GM19035 (cell line): ENCODE results near the gene INTS11.

Experiments
- ATAC-seq: cut with Tn5 transposase; IDR thresholded peaks from one replicate; pipeline ENCODE4 v1.9.1; 2021; ENCODE audit not compliant: unreplicated experiment

Gene INTS11

DNA sequence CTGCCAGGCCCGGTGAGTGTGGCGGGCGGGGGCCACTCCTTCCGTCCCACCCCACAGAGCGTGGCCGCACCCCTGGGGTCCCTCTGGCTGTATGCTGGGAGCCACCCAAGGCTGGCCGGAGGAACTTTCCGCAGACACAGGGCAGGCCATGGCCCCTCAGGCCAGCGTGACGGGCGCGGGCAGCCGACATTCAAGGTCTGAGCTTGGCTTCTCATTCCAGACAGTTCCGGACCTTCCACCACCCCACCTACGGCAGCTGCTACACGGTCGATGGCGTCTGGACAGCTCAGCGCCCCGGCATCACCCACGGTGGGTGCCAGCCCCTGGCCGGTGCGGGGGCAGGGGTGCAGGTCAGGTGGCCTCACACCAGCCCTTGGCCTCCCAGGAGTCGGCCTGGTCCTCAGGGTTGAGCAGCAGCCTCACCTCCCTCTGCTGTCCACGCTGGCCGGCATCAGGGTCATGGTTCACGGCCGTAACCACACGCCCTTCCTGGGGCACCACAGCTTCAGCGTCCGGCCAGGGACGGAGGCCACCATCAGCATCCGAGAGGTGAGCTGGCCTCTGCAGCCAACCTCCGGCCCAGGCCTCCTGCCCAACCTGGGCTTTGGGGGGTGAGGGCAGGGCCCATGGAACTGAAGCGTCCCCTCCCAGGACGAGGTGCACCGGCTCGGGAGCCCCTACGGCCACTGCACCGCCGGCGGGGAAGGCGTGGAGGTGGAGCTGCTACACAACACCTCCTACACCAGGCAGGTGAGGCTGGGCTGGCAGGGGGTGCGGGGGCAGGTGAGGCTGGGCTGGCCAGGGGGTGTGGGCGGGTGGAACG lies 37.0 kb downstream of the INTS11 start:
- ATAC-seq, result no peak

DNA sequence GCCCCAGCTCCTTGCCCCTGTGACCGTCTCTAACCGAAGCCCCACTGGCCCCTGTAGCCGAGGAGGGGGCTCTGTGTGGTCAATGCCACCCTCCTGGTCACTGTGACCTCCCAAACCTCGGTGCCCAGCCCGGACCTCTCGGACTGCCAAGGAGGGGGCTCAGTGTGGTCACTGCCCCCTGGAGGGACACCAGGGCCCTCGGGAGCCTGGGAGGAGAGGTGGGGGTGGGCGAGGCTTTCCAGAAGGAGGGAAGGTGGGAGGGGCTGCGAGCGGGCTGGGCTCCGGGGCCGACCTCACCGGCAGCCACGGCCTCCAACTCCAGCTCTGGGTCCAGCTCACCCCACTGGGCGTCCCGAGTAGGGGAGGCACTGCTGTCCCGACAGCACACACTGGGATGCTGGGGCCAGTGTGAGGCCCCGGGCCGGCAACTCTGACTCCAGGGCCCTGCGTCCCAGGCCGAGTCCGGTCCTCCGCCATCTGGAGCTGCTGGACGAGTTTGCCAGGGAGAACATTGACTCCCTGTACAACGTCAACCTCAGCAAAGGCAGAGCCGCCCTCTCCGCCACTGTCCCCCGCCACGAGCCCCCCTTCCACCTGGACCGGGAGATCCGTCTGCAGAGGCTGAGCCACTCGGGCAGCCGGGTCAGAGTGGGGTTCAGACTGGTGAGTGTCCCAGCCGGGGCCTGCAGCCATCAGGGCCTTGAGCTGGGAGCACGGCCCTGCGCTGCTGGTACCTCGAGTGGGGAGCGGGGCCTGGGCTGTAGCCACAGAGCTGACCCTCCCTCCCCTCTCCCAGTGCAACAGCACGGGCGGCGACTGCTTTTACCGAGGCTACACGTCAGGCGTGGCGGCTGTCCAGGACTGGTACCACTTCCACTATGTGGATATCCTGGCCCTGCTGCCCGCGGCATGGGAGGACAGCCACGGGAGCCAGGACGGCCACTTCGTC lies 37.9 kb downstream of the INTS11 start:
- no peak for ATAC-seq

DNA sequence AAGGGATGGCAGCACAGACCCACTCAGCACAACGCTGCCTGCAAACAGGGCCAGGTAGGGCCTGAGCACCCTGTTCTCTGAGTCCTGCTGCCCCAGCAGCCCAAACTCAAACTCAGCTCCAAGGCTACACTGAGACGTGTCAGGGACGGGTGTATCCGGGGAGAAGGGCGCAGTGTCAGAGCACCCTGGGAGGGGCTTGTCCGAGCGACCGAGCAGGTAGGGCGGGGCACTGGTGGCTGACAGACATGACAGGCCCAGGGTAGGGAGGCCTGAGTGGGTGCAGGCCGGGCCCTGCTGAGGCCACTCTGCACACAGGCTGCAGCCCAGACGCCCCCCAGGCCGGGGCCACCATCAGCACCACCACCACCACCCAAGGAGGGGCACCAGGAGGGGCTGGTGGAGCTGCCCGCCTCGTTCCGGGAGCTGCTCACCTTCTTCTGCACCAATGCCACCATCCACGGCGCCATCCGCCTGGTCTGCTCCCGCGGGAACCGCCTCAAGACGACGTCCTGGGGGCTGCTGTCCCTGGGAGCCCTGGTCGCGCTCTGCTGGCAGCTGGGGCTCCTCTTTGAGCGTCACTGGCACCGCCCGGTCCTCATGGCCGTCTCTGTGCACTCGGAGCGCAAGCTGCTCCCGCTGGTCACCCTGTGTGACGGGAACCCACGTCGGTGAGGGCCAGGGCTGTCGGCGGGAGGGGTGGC lies 38.7 kb downstream of the INTS11 start:
- no peak for ATAC-seq

DNA sequence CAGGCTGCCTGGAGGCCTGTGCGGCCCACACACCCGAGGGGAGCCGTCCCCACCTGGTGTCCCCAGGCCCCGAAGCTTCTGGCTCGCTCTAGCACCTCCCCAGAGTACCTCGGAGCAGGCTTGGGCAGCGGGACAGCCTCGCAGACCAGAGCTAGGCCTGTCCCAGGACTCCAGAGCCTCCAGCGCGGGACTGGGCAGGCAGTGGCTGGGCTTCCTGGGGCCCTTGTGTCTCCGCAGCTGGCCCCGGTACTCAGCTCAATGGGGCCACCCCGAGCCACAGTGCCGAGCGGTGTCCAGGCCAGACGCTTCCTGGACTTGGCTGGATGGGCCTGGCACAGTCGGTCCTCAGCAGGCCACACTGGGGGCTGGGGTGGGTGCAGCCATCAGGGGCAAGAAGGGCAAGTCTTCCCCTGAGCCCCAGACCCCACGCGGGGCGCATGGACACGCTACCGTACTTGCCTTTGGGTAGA lies 39.3 kb downstream of the INTS11 start:
- ATAC-seq, result no peak

DNA sequence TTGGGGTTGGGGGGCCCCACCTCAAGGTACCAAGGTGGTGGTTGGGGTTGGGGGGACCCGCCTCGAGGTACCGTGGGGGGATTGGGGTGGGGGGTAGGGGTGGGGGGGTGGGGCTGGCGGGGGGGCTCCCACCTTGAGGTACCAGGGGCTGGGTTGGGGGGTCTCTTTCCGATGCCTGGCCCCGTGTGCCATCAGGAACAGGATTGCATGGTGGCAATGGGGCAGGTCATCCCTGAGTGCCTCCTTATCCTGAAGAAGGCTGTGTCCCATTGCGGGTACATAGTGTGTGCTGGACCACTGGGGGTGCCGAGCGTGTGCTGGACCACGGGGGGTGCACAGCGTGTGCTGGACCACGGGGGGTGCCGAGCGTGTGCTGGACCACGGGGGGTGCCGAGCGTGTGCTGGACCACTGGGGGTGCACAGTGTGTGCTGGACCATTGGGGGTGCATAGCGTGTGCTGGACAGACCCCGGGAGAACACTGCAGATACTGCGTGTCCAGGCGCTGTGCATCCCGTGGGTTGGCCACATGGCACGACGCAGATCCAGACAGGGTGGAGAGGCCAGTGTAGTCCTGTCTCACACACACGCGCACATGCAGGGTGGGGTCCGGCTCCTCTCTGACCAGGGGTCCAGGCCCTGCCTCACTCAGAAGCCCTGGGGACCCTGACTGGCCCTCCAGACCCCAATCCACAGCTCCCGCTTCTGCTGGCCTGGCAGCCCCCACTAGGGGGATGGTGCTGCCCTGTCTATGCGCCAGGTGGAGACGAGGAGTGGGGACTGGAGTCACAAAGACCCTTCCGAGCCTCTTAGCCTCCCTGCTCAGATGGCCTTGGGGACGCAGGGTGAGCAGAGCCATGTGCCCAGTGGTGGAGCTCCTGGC lies 40.0 kb downstream of the INTS11 start:
- ATAC-seq, result no peak

DNA sequence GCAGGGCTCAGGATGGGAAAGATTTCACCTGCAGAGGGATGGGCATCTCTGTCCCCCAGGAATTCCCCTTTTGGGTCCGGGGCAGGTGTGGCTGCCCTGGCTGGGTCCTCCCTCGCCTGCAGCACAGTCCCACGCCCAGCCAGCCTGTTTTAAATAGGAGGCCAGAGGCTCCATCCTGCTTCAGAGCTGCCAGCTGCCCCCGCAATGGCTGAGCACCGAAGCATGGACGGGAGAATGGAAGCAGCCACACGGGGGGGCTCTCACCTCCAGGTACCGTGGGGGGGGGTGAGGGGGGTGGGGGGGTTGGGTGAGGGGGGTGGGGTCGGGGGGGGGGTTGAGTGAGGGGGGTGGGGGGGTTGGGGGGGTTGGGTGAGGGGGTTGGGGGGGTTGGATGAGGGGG lies 40.6 kb downstream of the INTS11 start:
- no peak for ATAC-seq

DNA sequence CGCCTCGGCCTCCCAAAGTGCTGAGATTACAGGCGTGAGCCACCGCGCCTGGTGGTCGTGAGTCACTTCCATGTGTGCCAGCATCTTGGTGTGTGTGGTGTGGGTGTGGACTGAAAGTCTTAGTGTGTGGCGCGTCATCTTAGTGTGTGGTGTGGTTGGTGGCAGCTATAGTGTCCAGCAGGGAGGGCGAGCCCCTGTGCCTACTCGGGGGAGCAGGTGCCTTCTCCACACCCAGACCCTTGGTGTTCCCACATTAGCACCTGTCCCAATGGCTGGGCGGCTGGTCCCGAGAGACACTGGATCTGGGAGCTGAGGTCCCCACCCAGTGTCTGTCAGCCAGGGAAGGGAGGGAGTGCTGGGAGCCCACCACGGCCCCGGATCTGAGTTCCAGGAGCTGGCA lies 41.5 kb downstream of the INTS11 start:
- no peak for ATAC-seq

DNA sequence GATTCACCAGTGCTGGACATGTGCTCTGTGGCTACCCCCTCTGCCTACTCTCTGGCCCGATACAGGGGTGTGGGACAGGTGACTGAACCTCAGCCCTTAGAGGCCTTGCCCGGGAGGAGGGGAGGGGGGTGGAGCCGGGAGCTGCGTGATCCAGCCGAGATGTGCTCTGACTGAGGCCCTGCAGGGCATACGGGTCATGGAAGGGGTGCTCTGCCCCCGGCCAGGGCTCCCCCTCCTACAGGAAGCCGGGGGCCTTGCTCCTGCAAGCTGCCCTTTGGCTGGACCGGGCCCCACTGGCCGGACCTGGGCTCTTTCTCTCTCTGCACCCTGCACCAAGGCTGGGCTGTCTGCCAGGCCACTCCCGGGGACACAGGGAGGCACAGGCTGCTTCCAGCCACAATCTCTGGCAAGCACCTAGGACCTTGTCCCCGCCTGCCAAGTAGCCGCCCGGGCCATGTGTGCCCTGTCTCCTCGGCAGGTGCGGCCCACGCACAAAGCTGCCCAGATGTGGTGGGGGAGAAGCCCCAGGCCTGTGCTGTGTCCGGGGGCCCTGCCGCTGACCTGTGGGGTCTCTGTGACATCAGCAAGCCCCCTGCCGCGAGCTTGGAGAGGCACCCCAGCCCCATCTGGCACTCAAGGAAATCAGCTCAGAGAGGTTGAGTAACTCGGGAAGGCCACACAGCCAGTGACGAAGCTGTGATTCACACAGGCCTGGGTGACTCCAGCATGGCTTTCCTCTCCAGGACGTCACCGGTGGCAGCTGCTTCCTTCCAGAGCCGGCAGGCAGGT lies 42.7 kb downstream of the INTS11 start:
- no peak for ATAC-seq

DNA sequence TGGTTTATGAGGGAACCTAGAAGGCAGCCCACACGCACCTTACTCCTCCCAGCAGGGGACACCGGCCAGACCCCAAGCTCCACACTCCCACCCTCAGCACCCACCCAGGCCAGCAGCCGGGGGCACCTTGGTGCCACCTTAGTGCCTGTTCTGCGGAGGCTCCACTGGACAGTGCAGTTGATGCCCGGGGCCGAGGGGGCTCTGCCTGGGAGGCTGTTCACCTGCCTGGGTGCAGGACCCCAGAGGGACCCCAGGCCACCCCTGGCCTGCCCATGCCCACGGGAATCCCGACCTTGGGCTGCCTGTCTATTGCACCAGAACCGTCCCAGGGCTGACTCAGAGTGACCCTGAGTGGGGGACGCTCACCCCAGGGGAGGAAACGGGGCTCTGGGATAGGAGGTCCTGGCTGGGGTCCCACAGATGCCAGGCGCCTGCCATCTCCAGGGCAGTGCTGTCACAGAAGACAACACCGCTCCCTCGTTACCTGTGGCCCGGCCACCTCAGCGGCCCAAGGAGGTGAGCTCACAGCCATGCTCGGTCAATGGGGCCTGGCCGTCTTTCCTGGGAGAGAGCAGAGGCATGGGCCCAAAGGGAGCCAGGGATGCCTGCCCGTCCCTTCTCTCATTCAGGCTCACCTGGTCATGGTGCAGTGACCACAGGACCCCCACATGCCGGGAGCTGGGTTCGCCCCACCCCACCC lies 43.5 kb downstream of the INTS11 start:
- ATAC-seq, result no peak

DNA sequence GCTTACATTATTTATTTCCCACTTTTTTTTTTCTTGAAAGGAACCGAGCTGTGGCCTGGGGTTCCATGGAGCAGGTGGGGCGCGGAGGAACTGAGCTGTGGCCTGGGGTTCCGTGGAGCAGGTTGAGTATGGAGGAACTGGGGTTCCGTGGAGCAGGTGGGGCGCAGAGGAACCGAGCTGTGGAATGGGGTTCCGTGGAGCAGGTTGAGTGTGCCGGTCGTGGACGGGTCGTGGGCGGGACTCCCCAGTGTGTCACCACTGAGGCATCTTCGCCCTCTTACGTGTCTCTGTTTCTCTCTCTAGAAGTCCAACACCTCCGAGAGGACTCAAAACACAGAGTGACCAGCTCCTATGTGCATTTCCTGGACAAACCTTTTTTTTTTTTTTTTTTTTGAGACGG lies 45.4 kb downstream of the INTS11 start:
- no peak for ATAC-seq

DNA sequence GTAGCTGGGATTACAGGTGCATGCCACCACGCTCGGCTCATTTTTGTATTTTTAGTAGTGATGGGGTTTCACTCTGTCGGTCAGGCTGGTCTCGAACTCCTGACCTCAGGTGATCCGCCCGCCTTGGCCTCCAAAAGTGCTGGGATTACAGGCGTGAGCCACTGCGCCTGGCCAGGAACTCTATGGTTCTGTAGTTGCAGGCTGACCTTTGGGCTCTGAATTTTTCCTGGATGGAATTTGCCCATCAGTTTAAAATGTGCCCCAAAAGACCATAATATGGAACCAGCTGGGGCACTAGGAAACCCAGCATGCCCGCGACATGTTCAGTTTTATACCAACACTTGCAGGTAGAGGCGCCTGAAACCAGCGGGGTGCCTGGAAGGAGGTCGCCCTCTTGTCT lies 45.8 kb downstream of the INTS11 start:
- no peak for ATAC-seq

DNA sequence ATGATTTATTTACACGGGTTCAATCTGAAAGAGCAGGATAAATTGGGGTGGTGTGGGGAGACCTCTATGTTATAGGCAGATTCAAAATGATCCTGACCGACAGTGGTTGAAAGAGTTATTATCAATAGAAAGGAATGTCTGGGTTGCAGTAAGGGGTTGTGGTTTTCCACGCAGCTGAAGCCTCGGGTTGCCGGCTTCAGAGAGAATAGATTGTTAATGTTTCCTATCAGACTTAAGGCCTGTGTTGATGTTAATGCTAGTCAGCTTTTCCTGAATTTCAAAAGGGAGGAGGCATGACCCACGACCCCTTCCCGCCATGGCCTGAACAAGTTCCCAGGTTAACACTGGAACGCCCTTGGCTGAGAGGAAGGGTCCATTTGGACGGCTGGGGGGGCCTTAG lies 48.6 kb downstream of the INTS11 start:
- no peak for ATAC-seq

DNA sequence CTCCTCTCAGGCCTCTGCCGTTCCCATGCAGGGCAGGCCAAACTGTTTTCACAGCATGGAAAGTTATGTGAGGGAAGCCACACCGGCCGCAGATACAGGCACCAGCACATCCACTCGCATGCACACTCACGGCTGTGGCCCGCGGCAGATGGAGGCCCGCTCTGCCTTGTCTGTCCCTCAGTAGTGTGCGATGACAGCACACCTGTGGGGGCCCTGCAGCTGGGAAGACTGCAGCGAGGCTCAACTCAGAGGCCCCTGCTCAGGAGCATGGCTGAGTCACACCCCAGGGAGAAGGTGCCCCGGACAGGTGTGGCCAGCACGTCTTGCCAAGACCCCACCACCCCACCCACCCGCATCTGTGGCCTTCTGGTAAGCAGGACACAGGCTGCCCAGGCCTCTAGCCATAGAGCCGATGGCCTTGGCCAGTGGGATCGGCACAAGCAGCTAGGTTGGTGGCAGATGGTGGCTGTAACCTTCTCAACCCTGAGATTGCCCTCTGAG lies 49.5 kb downstream of the INTS11 start:
- ATAC-seq, result no peak

DNA sequence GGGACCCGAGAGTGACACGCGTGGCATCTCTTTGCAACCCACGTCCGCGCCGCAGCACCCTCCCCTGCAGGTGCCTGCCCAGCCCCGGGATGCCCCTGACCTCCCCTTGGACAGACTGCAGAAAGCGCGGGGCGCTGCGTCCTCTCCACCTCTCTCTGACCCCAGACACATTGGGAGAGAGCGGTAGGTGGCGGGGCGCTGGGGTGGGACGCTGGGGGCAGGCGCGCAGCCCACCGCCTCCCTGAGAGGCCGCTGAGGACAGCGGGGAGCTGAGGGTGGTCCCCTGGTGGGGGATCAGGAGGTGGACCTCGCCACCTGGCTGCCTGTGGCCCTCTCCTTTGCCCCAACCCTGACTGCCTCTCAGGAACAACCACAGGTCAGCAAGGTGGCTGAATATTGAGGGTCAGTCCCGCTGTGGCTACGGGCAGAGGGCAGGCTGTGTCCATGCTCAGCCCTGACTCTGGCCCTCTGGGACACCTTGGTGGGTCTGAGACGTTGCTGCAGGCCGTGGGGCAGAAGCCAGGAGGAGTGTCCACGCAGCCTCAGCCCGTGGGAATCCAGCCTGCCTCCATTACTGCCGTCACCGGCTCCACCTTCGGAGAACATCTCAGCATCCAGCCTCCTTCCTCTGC lies 50.0 kb downstream of the INTS11 start:
- peak; percentile 9 for ATAC-seq

DNA sequence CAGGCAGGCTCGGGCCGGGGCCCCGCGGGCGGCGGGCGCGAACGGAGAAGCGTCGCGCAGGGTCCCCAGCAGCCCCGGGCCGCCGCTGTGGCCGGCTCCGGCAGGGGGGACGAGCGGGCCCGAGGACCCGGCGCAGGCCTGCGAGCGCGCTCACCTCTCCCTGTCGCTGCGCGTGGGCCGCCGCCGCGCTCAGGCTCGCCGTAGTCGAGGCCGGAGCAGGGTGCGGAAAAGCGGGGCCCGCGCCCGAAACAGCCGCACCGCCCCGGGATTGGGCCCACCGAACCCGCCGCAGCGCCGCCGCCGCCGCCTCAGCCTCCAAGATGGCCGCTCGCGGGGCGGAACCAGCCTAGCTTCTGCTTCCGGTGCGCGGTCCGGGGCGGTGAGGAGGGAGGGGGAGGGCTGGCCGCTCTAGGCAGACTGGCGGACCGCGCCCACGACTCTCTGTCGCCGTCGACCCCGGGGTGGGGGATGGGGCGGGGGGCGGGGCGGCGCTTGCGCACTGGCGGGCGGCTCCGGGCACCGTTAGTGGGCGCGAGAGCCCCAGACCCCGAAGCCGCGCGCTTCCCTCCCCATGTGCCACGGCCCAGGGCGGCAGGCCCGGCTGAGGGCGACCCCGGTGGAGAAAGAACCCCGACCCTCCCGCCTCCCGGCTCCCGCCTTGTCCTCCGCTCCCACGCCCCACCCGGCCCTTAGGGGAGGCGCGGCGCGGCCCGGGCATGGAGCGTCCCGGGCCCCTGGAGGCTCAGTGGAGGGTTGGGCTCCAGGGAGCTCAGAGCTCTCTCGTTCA lies 50.8 kb downstream of the INTS11 start, which contains the start of gene UBE2J2:
TSS of gene UBE2J2 (minus strand) at position 343 of the 787 bp plus-strand sequence. CDS start 5,862 bp downstream, outside the sequence.
- ATAC-seq, result peak; percentile 79

DNA sequence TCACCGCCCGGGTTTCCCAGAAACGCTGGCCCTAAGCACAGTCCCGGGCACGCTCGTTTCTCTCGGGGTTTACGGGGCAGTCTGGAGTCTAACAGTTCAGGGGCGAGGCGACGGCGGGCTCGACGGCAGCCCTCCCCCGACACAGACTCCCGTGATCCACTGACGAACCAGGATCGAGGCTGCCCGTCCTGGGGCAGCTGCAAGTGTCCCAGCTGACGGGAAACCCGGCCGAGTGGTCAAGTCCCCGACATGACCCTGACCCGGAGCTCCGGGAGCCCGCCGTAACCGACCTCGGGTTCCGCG lies 51.3 kb downstream of the INTS11 start:
- peak; percentile 4 for ATAC-seq
